OCI-LY3 (cell line): Measurements from ENCODE around the gene CYP46A1.

Experiments
- H2AFZ ChIP-seq: fragments of 200-600, 300-600 bp; shearing (Covaris generic); 2 replicates; pipeline ENCODE4 v1.6.0; 2014; ENCODE audit warnings: antibody characterized with exemption, low read depth, low read length
- H3K27ac ChIP-seq: fragments of 200-600, 300-600 bp; sonication (generic); 2 replicates; pipeline ENCODE4 v1.5.1; 2014; ENCODE audit warnings: mild to moderate bottlenecking, low read length, moderate library complexity, mixed read lengths
- H3K27me3 ChIP-seq: fragments of 200-600, 300-600 bp; sonication (generic); 2 replicates; pipeline ENCODE4 v1.6.1; 2014; ENCODE audit warnings: low read depth, low read length, mixed read lengths
- H3K36me3 ChIP-seq: fragments of 200-600, 300-600 bp; sonication (generic); replicated peaks from 2 replicates; pipeline ENCODE3; 2014; ENCODE audit warnings: low read depth, low read length, mixed read lengths
- H3K4me1 ChIP-seq: fragments of 300-600, 200-600 bp; sonication (generic); 2 replicates; pipeline ENCODE4 v1.6.1; 2014; ENCODE audit warnings: low read length, mixed read lengths
- H3K4me2 ChIP-seq: fragments of 200-600, 300-600 bp; sonication (generic); 2 replicates; pipeline ENCODE4 v1.6.1; 2014; ENCODE audit warnings: low read length, mixed read lengths
- H3K4me3 ChIP-seq: fragments of 300-600, 200-600 bp; sonication (generic); 2 replicates; pipeline ENCODE4 v1.5.1; 2014; ENCODE audit warnings: antibody characterized with exemption, mild to moderate bottlenecking, low read length, moderate library complexity
- H3K79me2 ChIP-seq: fragments of 300-600, 200-600 bp; shearing (Covaris generic); 2 replicates; pipeline ENCODE4 v1.6.1; 2014; ENCODE audit warnings: mild to moderate bottlenecking, low read length, mixed read lengths
- H3K9ac ChIP-seq: fragments of 300-600, 200-600 bp; shearing (Covaris generic); 2 replicates; pipeline ENCODE4 v1.6.0; 2014; ENCODE audit warnings: mild to moderate bottlenecking, low read length, moderate library complexity
- H3K9me3 ChIP-seq: fragments of 200-600, 300-600 bp; shearing (Covaris generic); 2 replicates; pipeline ENCODE4 v1.6.1; 2014; ENCODE audit warnings: low read length, mixed read lengths; ENCODE audit not compliant: insufficient read depth
- H4K20me1 ChIP-seq: fragments of 200-600, 300-600 bp; sonication (generic); 2 replicates; pipeline ENCODE4 v1.6.1; 2016; ENCODE audit warnings: low read length, mixed read lengths; ENCODE audit not compliant: insufficient read depth
- CTCF ChIP-seq: fragments of 200-600, 300-600 bp; sonication (generic); IDR thresholded peaks from 2 replicates; pipeline ENCODE4 v1.5.1; 2014; ENCODE audit warnings: antibody characterized with exemption, low read length, low read depth
- EZH2phosphoT487 ChIP-seq: fragments of 200-600 bp; shearing (Covaris generic); IDR thresholded peaks from 2 replicates; pipeline ENCODE4 v1.6.1; 2018; ENCODE audit warnings: antibody characterized with exemption, mixed run types, low read depth

The CYP46A1 gene

GRCh38 chr14:99651953-99652746 is 31.9 kb upstream of the CYP46A1 start:
- no peaks in the 10 kb centered on the region for H3K79me2 ChIP-seq
- H3K27ac ChIP-seq, result no peak overlapping the region
- H2AFZ ChIP-seq, result no peak overlapping the region
- H3K4me1 ChIP-seq, result peaks cover 15% of the 10 kb centered on the region
- TF ChIP-seq CTCF (0 out of 2 replicates have a peak, but pooled peaks have one; percentile 12), EZH2phosphoT487 (no peak)
- H3K27me3 ChIP-seq, result no peaks in the 10 kb centered on the region; the same call in none of the 2 replicates
- no peak overlapping the region for H3K9ac ChIP-seq
- H3K4me3 ChIP-seq, result no peak overlapping the region
- no peaks in the 10 kb centered on the region for H3K9me3 ChIP-seq
- no peak overlapping the region for H3K4me2 ChIP-seq
- no peaks in the 10 kb centered on the region for H4K20me1 ChIP-seq
- H3K36me3 ChIP-seq, result no peaks in the 10 kb centered on the region

- Histone ChIP-seq H3K4me3 (no peak overlapping the region), H3K4me1 (peaks cover 8% of the 10 kb centered on the region), H3K27ac (no peak overlapping the region), H2AFZ (no peak overlapping the region), H3K9me3 (no peaks in the 10 kb centered on the region), H3K9ac (no peak overlapping the region), H3K4me2 (peak overlapping the region; percentile 10; the same call in 1 of the 2 replicates), H3K79me2 (no peaks in the 10 kb centered on the region), H3K36me3 (no peaks in the 10 kb centered on the region), H3K27me3 (no peaks in the 10 kb centered on the region; the same call in none of the 2 replicates), H4K20me1 (no peaks in the 10 kb centered on the region)
- TF ChIP-seq CTCF (no peak), EZH2phosphoT487 (no peak)
Observed at GRCh38 chr14:99654235-99654985, 29.7 kb upstream of the CYP46A1 start.

- Histone ChIP-seq H3K4me1 (peaks cover 5% of the 10 kb centered on the region), H2AFZ (no peak overlapping the region), H3K27ac (no peak overlapping the region), H3K27me3 (no peaks in the 10 kb centered on the region; the same call in none of the 2 replicates), H3K9ac (no peak overlapping the region), H3K36me3 (no peaks in the 10 kb centered on the region), H3K4me3 (no peak overlapping the region), H3K9me3 (no peaks in the 10 kb centered on the region), H3K79me2 (no peaks in the 10 kb centered on the region), H3K4me2 (no peak overlapping the region), H4K20me1 (no peaks in the 10 kb centered on the region)
- TF ChIP-seq EZH2phosphoT487, result no peak
- no peak for TF ChIP-seq CTCF
Observed at GRCh38 chr14:99655521-99655920, 28.6 kb upstream of the CYP46A1 start.

GRCh38 chr14:99656171-99656570 is 27.9 kb upstream of the CYP46A1 start:
- Histone ChIP-seq H3K27ac (no peak overlapping the region), H2AFZ (no peak overlapping the region), H4K20me1 (no peaks in the 10 kb centered on the region), H3K4me1 (peaks cover 5% of the 10 kb centered on the region), H3K4me2 (no peak overlapping the region), H3K79me2 (no peaks in the 10 kb centered on the region), H3K27me3 (no peaks in the 10 kb centered on the region; the same call in none of the 2 replicates), H3K9ac (no peak overlapping the region), H3K36me3 (no peaks in the 10 kb centered on the region), H3K4me3 (no peak overlapping the region), H3K9me3 (no peaks in the 10 kb centered on the region)
- TF ChIP-seq EZH2phosphoT487, result no peak
- no peak for TF ChIP-seq CTCF
